ENCODE measurements around the gene NCR2. TPM values are rescaled to one million over a fixed set of nuclear protein-coding genes. Genes with fewer than 3 reads are reported as not detected.

Gene NCR2
- total RNA-seq, 1 experiment from 2014 or later, result not detected

GRCh38 chr6:41332842-41333736 lies 2.3 kb upstream of the NCR2 start:
- no peak overlapping the region for H2BK5ac ChIP-seq (ENCODE audit: insufficient read length, low read length)
- no peak overlapping the region for H3K4me2 ChIP-seq (ENCODE audit: insufficient read depth, insufficient read length, low read length)
- no peaks in the 10 kb centered on the region for H3K23me2 ChIP-seq (ENCODE audit: insufficient read length, low read depth, low read length, poor library complexity, severe bottlenecking)
- no peak overlapping the region for H2AK5ac ChIP-seq (ENCODE audit: insufficient read length, low read length)
- no peak overlapping the region for H3K18ac ChIP-seq (ENCODE audit: insufficient read length, low read depth, low read length)
- H3K23ac ChIP-seq (ENCODE audit: insufficient read length, low read depth, low read length), result no peak overlapping the region
- no peaks in the 10 kb centered on the region for H3K27me3 ChIP-seq (ENCODE audit: insufficient read depth, low read length)
- Mint-ChIP-seq H3K36me3 (ENCODE audit: insufficient read depth in 1 of 3, low read depth in 3 of 3) (no peaks in the 10 kb centered on the region), H3K9me3 (no peaks in the 10 kb centered on the region), H3K4me3 (no peak overlapping the region), H3K27me3 (ENCODE audit: low read depth) (peaks cover 12% of the 10 kb centered on the region), H3K4me1 (peaks cover 3 to 12% of the 10 kb centered on the region in 2 experiments; a peak in 3 of 4 replicates), H3K27ac (no peak overlapping the region)
- H3K79me1 ChIP-seq (ENCODE audit: insufficient read depth, low read depth, low read length, poor library complexity, severe bottlenecking), result no peaks in the 10 kb centered on the region
- H3K56ac ChIP-seq (ENCODE audit: insufficient read length, low read depth, low read length), result no peak overlapping the region
- no peak for DNase-seq
- H3K79me2 ChIP-seq (ENCODE audit: insufficient read depth, low read length), result no peaks in the 10 kb centered on the region
- no peak overlapping the region for H3T11ph ChIP-seq (ENCODE audit: low read length)
- H3K4ac ChIP-seq (ENCODE audit: low read depth, low read length), result no peak overlapping the region
- no peak overlapping the region for H4K91ac ChIP-seq (ENCODE audit: insufficient read length, low read depth, low read length)
- no peak overlapping the region for H2BK120ac ChIP-seq (ENCODE audit: low read depth, low read length, poor library complexity, severe bottlenecking)
- no peak overlapping the region for H2BK20ac ChIP-seq (ENCODE audit: low read depth, low read length, poor library complexity, severe bottlenecking)
- H3K9ac ChIP-seq (ENCODE audit: extremely low read depth, insufficient read length, low read length), result no peak overlapping the region
- H3K27ac ChIP-seq (ENCODE audit: insufficient read length, low read depth, low read length), result no peak overlapping the region
- H3K9me3 ChIP-seq (ENCODE audit: control insufficient read depth, low read depth, low read length), result no peaks in the 10 kb centered on the region
- H2BK12ac ChIP-seq (ENCODE audit: insufficient read length, low read depth, low read length), result no peak overlapping the region
- no peak for TF ChIP-seq CTCF (conservative IDR thresholded peaks at IDR 0.05)
- no CpG with 5 or more reads among the region's 4 CpGs for WGBS (ENCODE audit: extremely low coverage, insufficient read length, low lambda C conversion rate)
- H3K4me1 ChIP-seq (ENCODE audit: insufficient read depth, low read length), result no peaks in the 10 kb centered on the region
- H4K8ac ChIP-seq (replicated peaks; ENCODE audit: insufficient read length, low read depth, low read length), result no peak overlapping the region
- no peak overlapping the region for H2BK15ac ChIP-seq (ENCODE audit: low read depth, low read length)
- no peak overlapping the region for H2AFZ ChIP-seq (ENCODE audit: low read length)
- no peak overlapping the region for H3K14ac ChIP-seq (ENCODE audit: insufficient read depth, low read length)
- H4K20me1 ChIP-seq (ENCODE audit: control insufficient read depth, insufficient read depth, insufficient read length), result no peaks in the 10 kb centered on the region
- H4K5ac ChIP-seq (ENCODE audit: insufficient read length, low read depth, low read length), result no peak overlapping the region

Measured in H9 (cell line).